A549 (cell line): ENCODE results near the gene MAGI2. TPM values are rescaled to one million over a fixed set of nuclear protein-coding genes. Genes with fewer than 3 reads are reported as not detected.
A peak's percentile ranks its signal among the peaks of the same experiment; 100 is the strongest.

ENCODE experiments used
- ATAC-seq, 2 experiments: fragments of 200-7000 bp in 1 of 2; fragments of >200 bp in 1 of 2; cut with Nextera tagmentation in 1 of 2; cut with Tn5 transposase in 1 of 2; 3 replicates each; pipeline versions ENCODE4 v1.8.0 to v1.9.1; 2018 to 2020; ENCODE audit warnings: mild to moderate bottlenecking in 1 of 2, moderate library complexity in 1 of 2
- CTCF ChIA-PET: fragments of 300-600 bp; sonication (Branson Sonifier 250); formaldehyde crosslinking; extraction: SDS; loops from one replicate; lab custom pipeline; 2021; ENCODE audit warnings: antibody characterized with exemption, inconsistent platforms; lab: Yijun Ruan, JAX
- POLR2A ChIA-PET: fragments of 350-600 bp; formaldehyde crosslinking; extraction: SDS; loops from one replicate; lab custom pipeline; 2021; ENCODE audit warnings: antibody characterized with exemption, inconsistent platforms; lab: Yijun Ruan, JAX
- DNase-seq, 2 experiments: peaks; one replicate each; pipeline versions ENCODE4 v3.0.0 to v3.0.0-alpha.2; 2011 to 2016; ENCODE audit warnings: low read depth in 1 of 2, low spot score in 1 of 2
- FAIRE-seq: peaks from 2 replicates; lab custom pipeline; 2011; peaks lifted over from hg19 to GRCh38; lab: Jason Lieb, UNC
- H3K27ac ChIP-seq, 2 experiments: fragments of >200 bp; sonication (Bioruptor Twin); formaldehyde crosslinking; 3 replicates each; pipeline ENCODE4 v1.5.1; 2016 to 2017
- H3K4me1 ChIP-seq: fragments of >200 bp; sonication (Bioruptor Twin); formaldehyde crosslinking; 3 replicates; pipeline ENCODE4 v1.6.1; 2016
- H3K4me2 ChIP-seq: fragments of >200 bp; sonication (Bioruptor Twin); formaldehyde crosslinking; 3 replicates; pipeline ENCODE4 v1.6.1; 2016
- H3K4me3 ChIP-seq: fragments of >200 bp; sonication (Bioruptor Twin); formaldehyde crosslinking; 3 replicates; pipeline ENCODE4 v1.5.1; 2016
- H3K9me3 ChIP-seq: fragments of >200 bp; sonication (Bioruptor Twin); formaldehyde crosslinking; 3 replicates; pipeline ENCODE4 v1.6.1; 2016
- CEBPB ChIP-seq, 2 experiments: fragments of >200 bp in 1 of 2; sonication (Bioruptor Twin) in 1 of 2; formaldehyde crosslinking in 1 of 2; IDR thresholded peaks; 2 replicates each; pipeline ENCODE4 v1.6.1; 2012 to 2016
- CHD4 ChIP-seq: fragments of 200-600 bp; sonication (generic); IDR thresholded peaks from 2 replicates; pipeline ENCODE4 v1.6.1; 2016; ENCODE audit warnings: antibody characterized with exemption, mild to moderate bottlenecking, borderline replicate concordance
- FOSL2 ChIP-seq, 2 experiments: fragments of 450-650 bp in 1 of 2; fragments of >200 bp in 1 of 2; sonication (Bioruptor Twin) in 1 of 2; formaldehyde crosslinking; IDR thresholded peaks; 2 replicates each; pipeline versions ENCODE4 v1.5.0 to v1.6.1; 2016 to 2020; ENCODE audit warnings: mild to moderate bottlenecking in 1 of 2, moderate library complexity in 1 of 2
- FOXS1 ChIP-seq: fragments of 250-450 bp; sonication (Bioruptor Pico); IDR thresholded peaks from 2 replicates; pipeline ENCODE4 v1.5.0; 2020; ENCODE audit warnings: mild to moderate bottlenecking, moderate library complexity
- GATA3 ChIP-seq: IDR thresholded peaks from 2 replicates; pipeline ENCODE4 v1.6.1; 2012; ENCODE audit warnings: borderline replicate concordance
- HDAC2 ChIP-seq: fragments of 200-600 bp; sonication (generic); IDR thresholded peaks from 2 replicates; pipeline ENCODE4 v1.6.1; 2016
- MAFK ChIP-seq: fragments of 450-650 bp; IDR thresholded peaks from 2 replicates; pipeline ENCODE4 v1.6.1; 2014; ENCODE audit not compliant: partially characterized antibody
- MAZ ChIP-seq: fragments of 150-350 bp; IDR thresholded peaks from 2 replicates; pipeline ENCODE4 v1.6.1; 2014; ENCODE audit warnings: antibody characterized with exemption, low read depth, low read length, borderline replicate concordance
- MYC ChIP-seq: IDR thresholded peaks from 2 replicates; pipeline ENCODE4 v1.6.1; 2012; ENCODE audit warnings: mild to moderate bottlenecking, inconsistent platforms, low read length, improper control_type of control experiment, borderline replicate concordance
- NFE2L2 ChIP-seq: fragments of 150-350 bp; conservative IDR thresholded peaks from 2 replicates; pipeline ENCODE4 v1.6.1; 2014; ENCODE audit warnings: low read length
- POLR2AphosphoS2 ChIP-seq: conservative IDR thresholded peaks from 2 replicates; pipeline ENCODE4 v1.6.1; 2012; ENCODE audit warnings: low read length, improper control_type of control experiment, inconsistent platforms
- RAD21 ChIP-seq, 2 experiments: fragments of >200 bp in 1 of 2; sonication (Bioruptor Twin) in 1 of 2; formaldehyde crosslinking in 1 of 2; IDR thresholded peaks in 1 of 2; conservative IDR thresholded peaks in 1 of 2; 2 replicates in 1 of 2; 3 replicates in 1 of 2; pipeline ENCODE4 v1.6.1; 2012 to 2018; ENCODE audit warnings: inconsistent platforms in 1 of 2
- RCOR1 ChIP-seq: fragments of 150-350 bp; IDR thresholded peaks from 2 replicates; pipeline ENCODE4 v1.6.1; 2014; ENCODE audit warnings: antibody characterized with exemption, low read length, low read depth
- SMC3 ChIP-seq: fragments of >200 bp; sonication (Bioruptor Twin); formaldehyde crosslinking; IDR thresholded peaks from 3 replicates; pipeline ENCODE4 v1.6.1; 2018; ENCODE audit warnings: inconsistent platforms
- TFCP2L1 ChIP-seq: fragments of 250-450 bp; sonication (Bioruptor Pico); IDR thresholded peaks from 2 replicates; pipeline ENCODE4 v1.5.0; 2021; ENCODE audit warnings: mild to moderate bottlenecking
- TP53 ChIP-seq: fragments of 250-450 bp; sonication (Bioruptor Pico); IDR thresholded peaks from 2 replicates; pipeline ENCODE4 v1.5.0; 2021; ENCODE audit warnings: mild to moderate bottlenecking, moderate library complexity
- WGBS: methylation state at CpG from one replicate; pipeline ENCODE4 v1.1.6; 2017; ENCODE audit errors: missing lambda C conversion rate; 5-methylcytosine and 5-hydroxymethylcytosine counted together
- polyA plus RNA-seq, 4 experiments: library from polyadenylated mRNA; depleted of rRNA in 3 of 4; stranded (reverse); fragments of >200 nt; fragmentation: RNase III in 1 of 4; extraction: RNeasy Plus Mini Kit Qiagen cat#74134 plus additional on column Dnase treatment in 1 of 4; gene quantifications; 2 replicates in 3 of 4; 3 replicates in 1 of 4; pipeline ENCODE4 v1.2.3, GENCODE V29; 2011 to 2017
- TF ChIP-seq, protein P1 (sequence below): IDR thresholded peaks from 2 replicates; pipeline ENCODE4 v1.6.1; 2012
- TF ChIP-seq, protein P2 (sequence below): fragments of >200 bp; sonication (Bioruptor Twin); formaldehyde crosslinking; IDR thresholded peaks from 2 replicates; pipeline ENCODE4 v1.6.1; 2016
- TF ChIP-seq, protein P3 (sequence below): fragments of 250-450 bp; sonication (Bioruptor Pico); IDR thresholded peaks from 2 replicates; pipeline ENCODE4 v1.5.0; 2021; ENCODE audit warnings: mild to moderate bottlenecking, moderate library complexity, borderline replicate concordance
- TF ChIP-seq, protein P4 (sequence below): IDR thresholded peaks from 2 replicates; pipeline ENCODE4 v1.6.1; 2012
- TF ChIP-seq, protein P5 (sequence below): fragments of >200 bp; sonication (Bioruptor Twin); formaldehyde crosslinking; IDR thresholded peaks from 3 replicates; pipeline ENCODE4 v1.5.1; 2016
- TF ChIP-seq, protein P6 (sequence below): IDR thresholded peaks from 2 replicates; pipeline ENCODE4 v1.6.1; 2012; ENCODE audit warnings: low read depth, borderline replicate concordance

MAGI2 gene
- polyA plus RNA-seq, 2 of the 4 experiments (the other 2 are of a cell fraction): 0.48 to 0.81 TPM

DNA sequence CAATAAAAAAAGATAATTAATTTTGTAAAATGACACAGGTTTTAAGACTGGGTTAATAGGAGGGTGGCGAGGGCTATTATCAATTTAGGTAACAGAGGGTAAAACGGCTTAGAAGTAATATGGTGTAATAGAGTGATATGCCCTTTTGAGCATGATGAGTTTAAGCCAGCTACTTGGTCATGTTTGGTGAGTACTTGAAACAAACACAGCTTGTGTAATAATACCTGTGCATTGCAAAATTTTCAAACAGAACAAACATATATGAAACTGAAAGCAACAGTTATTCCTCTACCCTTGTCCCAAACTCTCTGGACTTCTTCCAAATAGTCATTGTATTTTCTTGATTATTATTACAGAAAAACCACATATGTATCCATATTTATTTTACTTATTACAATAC lies 241.7 kb downstream of the MAGI2 start:
- peak in 1 of 2 experiments; percentile 91; a peak in 3 of 4 replicates for TF ChIP-seq CEBPB (IDR thresholded peaks at IDR 0.05)
- TF ChIP-seq, protein P1, sequence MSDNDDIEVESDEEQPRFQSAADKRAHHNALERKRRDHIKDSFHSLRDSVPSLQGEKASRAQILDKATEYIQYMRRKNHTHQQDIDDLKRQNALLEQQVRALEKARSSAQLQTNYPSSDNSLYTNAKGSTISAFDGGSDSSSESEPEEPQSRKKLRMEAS: no peak
- no peak for TF ChIP-seq POLR2AphosphoS2
- no peak for TF ChIP-seq FOXS1
- TF ChIP-seq, protein P2, sequence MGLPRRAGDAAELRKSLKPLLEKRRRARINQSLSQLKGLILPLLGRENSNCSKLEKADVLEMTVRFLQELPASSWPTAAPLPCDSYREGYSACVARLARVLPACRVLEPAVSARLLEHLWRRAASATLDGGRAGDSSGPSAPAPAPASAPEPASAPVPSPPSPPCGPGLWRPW: peak; percentile 66
- TF ChIP-seq TFCP2L1 (CRISPR knock-in tag): no peak
- H3K9me3 ChIP-seq: no peaks in the 10 kb centered on the region
- H3K4me3 ChIP-seq: no peak overlapping the region
- ChIA-PET POLR2A (no interaction called here), CTCF (no interaction called here)
- no peak for FAIRE-seq
- H3K4me1 ChIP-seq: peaks cover 9% of the 10 kb centered on the region; the same call in 1 of the 3 replicates
- no peak overlapping the region for H3K27ac ChIP-seq
- H3K4me2 ChIP-seq: peak overlapping the region; percentile 12; the same call in 1 of the 3 replicates
- DNase-seq: no peak
- WGBS: 56% methylated on average over 2 of the region's 2 CpGs
- ATAC-seq: peak in 1 of 2 experiments; percentile 43; a peak in 1 of 6 replicates

DNA sequence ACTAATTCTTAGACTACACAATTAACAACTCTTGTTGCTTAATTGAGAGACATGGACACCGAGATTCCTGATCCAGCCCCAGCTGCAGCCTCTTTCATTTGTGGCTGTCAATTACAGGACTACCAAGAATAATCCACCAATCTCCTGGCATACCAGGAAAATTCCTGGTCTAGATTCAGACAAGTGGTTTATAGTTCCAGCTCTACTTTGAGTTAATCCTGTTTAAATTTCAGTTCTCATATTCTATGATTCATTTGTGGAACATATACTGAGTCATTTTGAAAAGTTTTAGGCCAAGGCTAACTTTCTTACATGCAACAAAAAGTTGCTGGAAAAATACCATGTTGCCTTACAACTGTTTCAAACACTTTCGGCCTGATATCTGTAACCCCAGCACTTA lies 253.5 kb downstream of the MAGI2 start:
- TF ChIP-seq, protein P3, sequence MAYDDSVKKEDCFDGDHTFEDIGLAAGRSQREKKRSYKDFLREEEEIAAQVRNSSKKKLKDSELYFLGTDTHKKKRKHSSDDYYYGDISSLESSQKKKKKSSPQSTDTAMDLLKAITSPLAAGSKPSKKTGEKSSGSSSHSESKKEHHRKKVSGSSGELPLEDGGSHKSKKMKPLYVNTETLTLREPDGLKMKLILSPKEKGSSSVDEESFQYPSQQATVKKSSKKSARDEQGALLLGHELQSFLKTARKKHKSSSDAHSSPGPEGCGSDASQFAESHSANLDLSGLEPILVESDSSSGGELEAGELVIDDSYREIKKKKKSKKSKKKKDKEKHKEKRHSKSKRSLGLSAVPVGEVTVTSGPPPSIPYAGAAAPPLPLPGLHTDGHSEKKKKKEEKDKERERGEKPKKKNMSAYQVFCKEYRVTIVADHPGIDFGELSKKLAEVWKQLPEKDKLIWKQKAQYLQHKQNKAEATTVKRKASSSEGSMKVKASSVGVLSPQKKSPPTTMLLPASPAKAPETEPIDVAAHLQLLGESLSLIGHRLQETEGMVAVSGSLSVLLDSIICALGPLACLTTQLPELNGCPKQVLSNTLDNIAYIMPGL (CRISPR knock-in tag): no peak
- TF ChIP-seq MAFK: no peak
- no peak for TF ChIP-seq CHD4
- TF ChIP-seq NFE2L2: no peak
- no peak for TF ChIP-seq TP53 (CRISPR knock-in tag)
- no peak for TF ChIP-seq FOSL2 (IDR thresholded peaks at IDR 0.05)
- TF ChIP-seq FOSL2 (CRISPR knock-in tag; IDR thresholded peaks at IDR 0.05): no peak
- TF ChIP-seq, protein P4, sequence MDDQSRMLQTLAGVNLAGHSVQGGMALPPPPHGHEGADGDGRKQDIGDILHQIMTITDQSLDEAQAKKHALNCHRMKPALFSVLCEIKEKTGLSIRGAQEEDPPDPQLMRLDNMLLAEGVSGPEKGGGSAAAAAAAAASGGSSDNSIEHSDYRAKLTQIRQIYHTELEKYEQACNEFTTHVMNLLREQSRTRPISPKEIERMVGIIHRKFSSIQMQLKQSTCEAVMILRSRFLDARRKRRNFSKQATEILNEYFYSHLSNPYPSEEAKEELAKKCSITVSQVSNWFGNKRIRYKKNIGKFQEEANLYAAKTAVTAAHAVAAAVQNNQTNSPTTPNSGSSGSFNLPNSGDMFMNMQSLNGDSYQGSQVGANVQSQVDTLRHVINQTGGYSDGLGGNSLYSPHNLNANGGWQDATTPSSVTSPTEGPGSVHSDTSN: no peak
- TF ChIP-seq, protein P2: no peak
- TF ChIP-seq MYC: no peak
- no peak for TF ChIP-seq RCOR1
- no peak for TF ChIP-seq RAD21 (conservative IDR thresholded peaks at IDR 0.05 in 1 of 2, IDR thresholded peaks at IDR 0.05 in 1 of 2)
- TF ChIP-seq CEBPB (IDR thresholded peaks at IDR 0.05): no peak
- TF ChIP-seq SMC3: no peak
- no peak for TF ChIP-seq GATA3
- POLR2A ChIA-PET: no interaction called here

DNA sequence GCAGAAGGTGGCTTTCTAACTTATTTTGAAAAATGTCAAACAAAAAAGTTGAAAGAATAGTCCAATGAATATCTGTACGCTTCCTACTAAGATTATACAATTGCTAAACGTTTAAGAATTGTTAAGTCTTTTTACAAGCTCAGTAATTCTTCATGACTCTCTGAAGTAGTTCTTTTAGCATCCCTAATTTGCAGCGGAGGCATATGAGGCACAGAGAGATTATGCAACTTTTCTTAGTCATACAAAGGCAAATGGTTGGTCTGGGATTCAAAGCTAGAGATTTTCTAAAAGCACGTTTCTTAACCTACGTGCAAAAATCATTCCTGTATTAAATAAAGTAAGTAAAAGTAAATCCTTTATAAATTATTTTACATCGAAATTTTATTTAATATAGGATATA lies 254.2 kb downstream of the MAGI2 start:
- 56% methylated on average over 6 of the region's 6 CpGs for WGBS
- Histone ChIP-seq H3K27ac (no peak overlapping the region), H3K4me1 (no peaks in the 10 kb centered on the region), H3K4me3 (no peak overlapping the region), H3K4me2 (no peak overlapping the region), H3K9me3 (no peaks in the 10 kb centered on the region)
- ATAC-seq: no peak
- TF ChIP-seq MAZ (no peak), CEBPB (IDR thresholded peaks at IDR 0.05) (no peak), FOSL2 (IDR thresholded peaks at IDR 0.05) (no peak), FOSL2 (CRISPR knock-in tag; IDR thresholded peaks at IDR 0.05) (no peak), HDAC2 (no peak)
- TF ChIP-seq, protein P5, sequence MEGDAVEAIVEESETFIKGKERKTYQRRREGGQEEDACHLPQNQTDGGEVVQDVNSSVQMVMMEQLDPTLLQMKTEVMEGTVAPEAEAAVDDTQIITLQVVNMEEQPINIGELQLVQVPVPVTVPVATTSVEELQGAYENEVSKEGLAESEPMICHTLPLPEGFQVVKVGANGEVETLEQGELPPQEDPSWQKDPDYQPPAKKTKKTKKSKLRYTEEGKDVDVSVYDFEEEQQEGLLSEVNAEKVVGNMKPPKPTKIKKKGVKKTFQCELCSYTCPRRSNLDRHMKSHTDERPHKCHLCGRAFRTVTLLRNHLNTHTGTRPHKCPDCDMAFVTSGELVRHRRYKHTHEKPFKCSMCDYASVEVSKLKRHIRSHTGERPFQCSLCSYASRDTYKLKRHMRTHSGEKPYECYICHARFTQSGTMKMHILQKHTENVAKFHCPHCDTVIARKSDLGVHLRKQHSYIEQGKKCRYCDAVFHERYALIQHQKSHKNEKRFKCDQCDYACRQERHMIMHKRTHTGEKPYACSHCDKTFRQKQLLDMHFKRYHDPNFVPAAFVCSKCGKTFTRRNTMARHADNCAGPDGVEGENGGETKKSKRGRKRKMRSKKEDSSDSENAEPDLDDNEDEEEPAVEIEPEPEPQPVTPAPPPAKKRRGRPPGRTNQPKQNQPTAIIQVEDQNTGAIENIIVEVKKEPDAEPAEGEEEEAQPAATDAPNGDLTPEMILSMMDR: no peak
- TF ChIP-seq, protein P6, sequence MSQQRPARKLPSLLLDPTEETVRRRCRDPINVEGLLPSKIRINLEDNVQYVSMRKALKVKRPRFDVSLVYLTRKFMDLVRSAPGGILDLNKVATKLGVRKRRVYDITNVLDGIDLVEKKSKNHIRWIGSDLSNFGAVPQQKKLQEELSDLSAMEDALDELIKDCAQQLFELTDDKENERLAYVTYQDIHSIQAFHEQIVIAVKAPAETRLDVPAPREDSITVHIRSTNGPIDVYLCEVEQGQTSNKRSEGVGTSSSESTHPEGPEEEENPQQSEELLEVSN: no peak
- CTCF ChIA-PET: no interaction called here
- DNase-seq: no peak
- POLR2A ChIA-PET: no interaction called here
- FAIRE-seq: no peak

More for the DNA sequence above, 253.5 kb downstream of the MAGI2 start:
- no peak for FAIRE-seq
- no peaks in the 10 kb centered on the region for H3K9me3 ChIP-seq
- WGBS: 47% methylated on average over 2 of the region's 2 CpGs
- H3K4me2 ChIP-seq: no peak overlapping the region
- no peaks in the 10 kb centered on the region for H3K4me1 ChIP-seq
- ATAC-seq: no peak
- CTCF ChIA-PET: no interaction called here
- no peak overlapping the region for H3K27ac ChIP-seq
- no peak for DNase-seq
- no peak overlapping the region for H3K4me3 ChIP-seq
